Measurements from ENCODE around the gene SBF1. TPM values are rescaled to one million over a fixed set of nuclear protein-coding genes. Genes with fewer than 3 reads are reported as not detected.

SBF1 gene
- total RNA-seq, 4 donors from 2014 or later, result 59.9 to 241 (median 108) TPM

GRCh38 chr22:50465066-50465930 lies 9.5 kb downstream of the SBF1 start:
- in situ Hi-C loops (cut with MboI; ENCODE audit: low pct_ligation_motif_present in 1 of 4, low pct_unique_long_range_greater_than_20kb in 1 of 4, low sequenced_read_pairs in 3 of 4), result no loop called here
- Histone ChIP-seq H3K36me3 (peaks cover 0 to 65% (median 32%) of the 10 kb centered on the region in 4 donors), H3K4me3 (no peak overlapping the region), H3K27ac (no peak overlapping the region), H3K4me1 (peaks cover 11 to 22% (median 16%) of the 10 kb centered on the region in 4 donors), H3K9me3 (no peaks in the 10 kb centered on the region), H3K27me3 (no peaks in the 10 kb centered on the region)
- intact Hi-C loops (cut with DNase I; ENCODE audit: low total_unique reads), result no loop called here
- no peak for DNase-seq
- WGBS, 2 donors (ENCODE audit: low coverage in 1 of 2), result 92% methylated on average over 29 of the region's 30 CpGs; no CpG with 5 or more reads in 1 of the 2 donors
- TF ChIP-seq EP300 (IDR thresholded peaks at IDR 0.05; ENCODE audit: low read depth), result no peak
- TF ChIP-seq, protein P1, sequence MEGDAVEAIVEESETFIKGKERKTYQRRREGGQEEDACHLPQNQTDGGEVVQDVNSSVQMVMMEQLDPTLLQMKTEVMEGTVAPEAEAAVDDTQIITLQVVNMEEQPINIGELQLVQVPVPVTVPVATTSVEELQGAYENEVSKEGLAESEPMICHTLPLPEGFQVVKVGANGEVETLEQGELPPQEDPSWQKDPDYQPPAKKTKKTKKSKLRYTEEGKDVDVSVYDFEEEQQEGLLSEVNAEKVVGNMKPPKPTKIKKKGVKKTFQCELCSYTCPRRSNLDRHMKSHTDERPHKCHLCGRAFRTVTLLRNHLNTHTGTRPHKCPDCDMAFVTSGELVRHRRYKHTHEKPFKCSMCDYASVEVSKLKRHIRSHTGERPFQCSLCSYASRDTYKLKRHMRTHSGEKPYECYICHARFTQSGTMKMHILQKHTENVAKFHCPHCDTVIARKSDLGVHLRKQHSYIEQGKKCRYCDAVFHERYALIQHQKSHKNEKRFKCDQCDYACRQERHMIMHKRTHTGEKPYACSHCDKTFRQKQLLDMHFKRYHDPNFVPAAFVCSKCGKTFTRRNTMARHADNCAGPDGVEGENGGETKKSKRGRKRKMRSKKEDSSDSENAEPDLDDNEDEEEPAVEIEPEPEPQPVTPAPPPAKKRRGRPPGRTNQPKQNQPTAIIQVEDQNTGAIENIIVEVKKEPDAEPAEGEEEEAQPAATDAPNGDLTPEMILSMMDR (IDR thresholded peaks at IDR 0.05), result no peak
- TF ChIP-seq POLR2AphosphoS5 (IDR thresholded peaks at IDR 0.05), result no peak
- no peak for TF ChIP-seq POLR2A (IDR thresholded peaks at IDR 0.05)

GRCh38 chr22:50464451-50464850 lies 10.4 kb downstream of the SBF1 start:
- Histone ChIP-seq H3K27ac (no peak overlapping the region), H3K9me3 (no peaks in the 10 kb centered on the region), H3K36me3 (peaks cover 0 to 74% (median 36%) of the 10 kb centered on the region in 4 donors), H3K27me3 (no peaks in the 10 kb centered on the region), H3K4me1 (peaks cover 5 to 13% (median 8%) of the 10 kb centered on the region in 4 donors), H3K4me3 (no peak overlapping the region)
- intact Hi-C loops (cut with DNase I; ENCODE audit: low total_unique reads) (no loop called here), in situ Hi-C loops (cut with MboI; ENCODE audit: low pct_ligation_motif_present in 1 of 4, low pct_unique_long_range_greater_than_20kb in 1 of 4, low sequenced_read_pairs in 3 of 4) (no loop called here)
- DNase-seq, result no peak
- WGBS, 2 donors (ENCODE audit: low coverage in 1 of 2), result 86% methylated on average over 19 of the region's 24 CpGs; no CpG with 5 or more reads in 1 of the 2 donors
- TF ChIP-seq POLR2A (IDR thresholded peaks at IDR 0.05) (no peak), EP300 (IDR thresholded peaks at IDR 0.05; ENCODE audit: low read depth) (no peak)

DNA sequence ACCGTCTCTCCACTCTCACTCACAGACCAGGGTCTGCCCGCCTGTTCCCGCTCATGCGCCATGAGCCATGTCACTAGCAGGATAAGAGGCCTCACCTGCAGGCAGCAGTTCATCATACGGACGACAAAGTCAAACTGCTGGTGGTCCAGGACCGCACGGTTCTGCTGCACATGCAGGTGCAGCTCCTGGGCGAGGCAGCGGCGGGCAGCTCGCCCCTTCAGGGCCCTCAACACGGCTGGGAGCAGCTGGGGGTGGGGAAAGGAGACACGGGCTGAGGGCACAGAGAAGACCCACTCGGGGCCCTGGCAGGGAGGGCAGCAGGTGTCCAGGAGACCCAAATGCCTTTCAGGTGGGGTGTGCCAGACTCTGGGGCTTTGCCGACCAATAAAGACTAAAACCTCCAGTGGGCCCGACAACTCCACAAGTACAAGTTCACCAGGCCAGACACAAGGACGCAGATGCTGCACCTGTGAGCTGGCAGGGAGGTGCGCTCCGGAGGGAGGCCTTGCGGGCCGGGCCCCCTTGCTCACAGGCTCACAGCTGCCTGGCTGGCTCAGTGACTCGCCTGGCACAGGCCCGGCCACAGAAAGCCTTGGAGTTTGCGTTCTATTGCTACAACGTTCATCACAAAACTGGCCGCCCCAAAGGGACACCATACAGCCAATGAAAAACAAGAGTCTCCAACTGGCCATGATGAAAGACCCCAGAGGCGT lies 11.5 kb downstream of the SBF1 start:
- no peak overlapping the region for H3K4me3 ChIP-seq
- intact Hi-C loops (cut with DNase I; ENCODE audit: low total_unique reads), result no loop called here
- no peak for DNase-seq
- TF ChIP-seq POLR2AphosphoS5 (IDR thresholded peaks at IDR 0.05) (no peak), EP300 (IDR thresholded peaks at IDR 0.05; ENCODE audit: low read depth) (no peak), POLR2A (IDR thresholded peaks at IDR 0.05) (no peak)
- TF ChIP-seq, protein P1 (IDR thresholded peaks at IDR 0.05), result no peak
- in situ Hi-C loops (cut with MboI; ENCODE audit: low pct_ligation_motif_present in 1 of 4, low pct_unique_long_range_greater_than_20kb in 1 of 4, low sequenced_read_pairs in 3 of 4), result no loop called here
- H3K36me3 ChIP-seq, result peaks cover 0 to 82% (median 40%) of the 10 kb centered on the region in 4 donors
- peaks cover 0 to 6% (median 0%) of the 10 kb centered on the region in 4 donors for H3K4me1 ChIP-seq
- no peak overlapping the region for H3K27ac ChIP-seq
- no peaks in the 10 kb centered on the region for H3K9me3 ChIP-seq
- WGBS, 2 donors (ENCODE audit: low coverage in 1 of 2), result 93 to 95% methylated on average over 9 to 28 of the region's 28 CpGs
- H3K27me3 ChIP-seq, result no peaks in the 10 kb centered on the region

GRCh38 chr22:50461979-50462540 lies 12.8 kb downstream of the SBF1 start:
- Histone ChIP-seq H3K27me3 (no peaks in the 10 kb centered on the region), H3K36me3 (peaks cover 0 to 84% (median 40%) of the 10 kb centered on the region in 4 donors), H3K4me1 (peaks cover 0 to 6% (median 0%) of the 10 kb centered on the region in 4 donors), H3K4me3 (no peak overlapping the region), H3K9me3 (no peaks in the 10 kb centered on the region), H3K27ac (no peak overlapping the region)
- 95% methylated on average over 28 of the region's 30 CpGs; no CpG with 5 or more reads in 1 of the 2 donors for WGBS, 2 donors (ENCODE audit: low coverage in 1 of 2)
- intact Hi-C loops (cut with DNase I; ENCODE audit: low total_unique reads), result no loop called here
- in situ Hi-C loops (cut with MboI; ENCODE audit: low pct_ligation_motif_present in 1 of 4, low pct_unique_long_range_greater_than_20kb in 1 of 4, low sequenced_read_pairs in 3 of 4), result no loop called here
- no peak for DNase-seq
- TF ChIP-seq EP300 (IDR thresholded peaks at IDR 0.05; ENCODE audit: low read depth) (no peak), POLR2AphosphoS5 (IDR thresholded peaks at IDR 0.05) (no peak), POLR2A (IDR thresholded peaks at IDR 0.05) (no peak)
- TF ChIP-seq, protein P1 (IDR thresholded peaks at IDR 0.05), result no peak

All from transverse colon (tissue), 4 donors.